ENCODE data around the gene USP24. TPM values are rescaled to one million over a fixed set of nuclear protein-coding genes. Genes with fewer than 3 reads are reported as not detected.
A peak's percentile ranks its signal among the peaks of the same experiment; 100 is the strongest.

The USP24 gene
- total RNA-seq, 2 donors from 2014 or later = 33.5 to 35.2 TPM

DNA sequence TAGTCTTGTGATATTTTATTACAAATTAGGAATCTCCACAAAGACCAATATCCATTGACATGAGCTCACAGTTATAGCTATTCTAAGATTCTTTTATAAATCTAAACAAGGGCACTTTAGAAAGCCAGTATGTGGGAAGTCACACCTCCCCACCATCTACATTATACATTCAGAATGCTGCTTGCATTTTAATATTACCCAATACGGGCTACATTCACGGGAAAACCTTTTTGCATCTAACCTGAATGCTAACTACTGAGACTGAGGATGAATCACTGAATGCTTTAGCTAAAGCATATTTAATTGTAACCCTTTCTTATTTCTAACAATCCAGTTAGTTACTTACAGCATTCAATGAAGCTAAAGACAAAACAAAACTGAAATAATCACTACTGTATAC is 122.7 kb downstream of the USP24 start:
- ATAC-seq (no peak), DNase-seq (no peak)
- intact Hi-C loops (cut with DNase I, micrococcal nuclease) = no loop called here

DNA sequence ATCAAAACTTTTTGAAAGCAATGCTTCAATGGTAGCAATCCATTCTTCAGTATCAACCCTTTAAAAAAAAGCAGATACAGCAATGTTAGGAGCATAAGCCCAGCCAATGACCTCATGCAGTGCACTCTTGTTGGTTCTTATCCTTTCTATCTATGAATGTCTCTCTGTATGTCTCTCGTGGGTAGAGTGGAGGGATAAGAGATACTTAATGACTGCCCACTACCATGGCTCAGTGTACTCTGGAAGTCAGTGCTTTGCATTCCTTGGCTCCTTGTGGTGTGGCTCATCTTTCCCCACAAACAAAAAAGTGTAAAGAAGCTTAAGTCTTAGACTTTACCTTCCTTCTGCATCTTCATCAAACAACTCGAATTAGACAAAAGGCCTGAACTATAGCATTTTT is 125.5 kb downstream of the USP24 start:
- intact Hi-C loops (cut with DNase I, micrococcal nuclease) = no loop called here
- DNase-seq (no peak), ATAC-seq (no peak)

DNA sequence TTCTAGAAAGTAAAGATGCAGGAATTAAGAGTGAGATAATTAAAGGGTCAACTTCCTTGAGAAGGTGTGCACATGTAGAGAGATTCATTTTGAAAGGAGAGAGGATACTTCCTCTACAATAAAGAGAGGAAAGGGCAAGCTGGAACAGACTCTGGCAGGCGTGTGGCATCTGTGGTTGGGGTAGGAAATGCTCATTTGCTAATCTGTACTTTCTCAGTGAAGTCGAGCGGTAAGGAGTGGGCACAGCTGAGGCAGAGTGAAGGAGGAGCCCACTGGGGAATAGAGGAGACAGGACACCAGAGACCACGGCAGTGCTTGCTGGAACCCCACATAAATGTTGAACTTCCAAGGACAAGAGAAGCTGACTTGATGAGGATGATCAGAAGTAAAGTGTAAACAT is 126.8 kb downstream of the USP24 start:
- ATAC-seq (no peak), DNase-seq (no peak)
- intact Hi-C loops (cut with DNase I, micrococcal nuclease) = no loop called here

DNA sequence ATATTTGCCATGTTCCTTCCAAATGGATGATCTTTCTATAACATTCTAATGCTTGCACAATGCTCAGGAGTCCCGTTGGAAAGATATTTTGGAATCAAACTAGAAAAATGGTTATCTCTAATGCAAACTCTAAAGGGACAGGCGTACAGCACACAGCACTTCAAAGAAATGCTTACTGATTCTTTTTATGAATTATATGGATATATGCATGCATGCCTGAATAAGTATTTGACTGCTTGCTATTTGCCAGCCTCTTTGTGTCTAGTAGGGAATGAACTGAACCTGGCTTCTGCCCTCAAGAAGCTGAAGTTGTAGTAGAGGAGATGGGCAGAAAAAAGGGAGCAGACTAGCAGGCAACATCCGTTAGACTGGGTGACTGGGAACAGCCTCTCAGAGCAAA is 127.7 kb downstream of the USP24 start:
- intact Hi-C loops (cut with DNase I, micrococcal nuclease) = no loop called here
- DNase-seq (no peak), ATAC-seq (no peak)

DNA sequence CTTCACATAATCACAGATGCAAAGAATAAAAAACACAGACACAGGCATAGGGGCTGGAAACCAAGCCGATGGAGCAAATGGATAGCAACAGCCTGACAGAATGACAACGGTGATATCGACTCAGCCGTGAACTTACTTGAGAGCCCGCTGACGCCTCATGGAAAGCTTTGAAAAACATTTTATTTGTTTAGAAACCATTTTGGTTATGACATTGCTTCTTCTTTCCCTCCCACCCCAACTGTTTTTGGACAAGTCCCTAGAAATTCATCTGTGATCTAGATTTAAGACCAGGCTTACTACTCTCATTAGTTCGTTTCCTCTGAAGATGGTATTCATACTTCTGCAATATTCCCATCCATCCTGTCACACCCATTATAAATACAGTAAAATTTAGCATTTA is 130.9 kb downstream of the USP24 start:
- DNase-seq (no peak), ATAC-seq (no peak)
- intact Hi-C loops (cut with DNase I, micrococcal nuclease) = no loop called here

DNA sequence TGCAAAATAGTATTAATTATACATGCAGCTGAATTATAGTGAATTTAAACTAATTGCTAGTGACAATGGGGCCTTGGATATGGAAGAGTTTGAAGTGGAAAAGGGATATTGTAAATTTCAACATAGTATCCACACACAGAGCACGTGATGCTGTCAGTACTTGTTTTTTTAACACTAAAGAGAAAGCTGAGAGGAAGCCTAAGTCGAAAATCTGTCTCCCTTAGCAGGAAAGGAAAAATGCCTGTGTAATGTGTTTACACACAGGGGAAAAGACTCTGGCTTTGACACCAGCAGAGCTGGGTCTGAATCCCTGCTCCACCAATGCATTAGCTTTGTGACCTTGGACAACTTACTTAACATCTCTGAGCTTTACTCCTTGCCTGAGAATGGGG is 133.3 kb downstream of the USP24 start:
- DNase-seq (no peak), ATAC-seq (no peak)
- intact Hi-C loops (cut with DNase I, micrococcal nuclease) = no loop called here

DNA sequence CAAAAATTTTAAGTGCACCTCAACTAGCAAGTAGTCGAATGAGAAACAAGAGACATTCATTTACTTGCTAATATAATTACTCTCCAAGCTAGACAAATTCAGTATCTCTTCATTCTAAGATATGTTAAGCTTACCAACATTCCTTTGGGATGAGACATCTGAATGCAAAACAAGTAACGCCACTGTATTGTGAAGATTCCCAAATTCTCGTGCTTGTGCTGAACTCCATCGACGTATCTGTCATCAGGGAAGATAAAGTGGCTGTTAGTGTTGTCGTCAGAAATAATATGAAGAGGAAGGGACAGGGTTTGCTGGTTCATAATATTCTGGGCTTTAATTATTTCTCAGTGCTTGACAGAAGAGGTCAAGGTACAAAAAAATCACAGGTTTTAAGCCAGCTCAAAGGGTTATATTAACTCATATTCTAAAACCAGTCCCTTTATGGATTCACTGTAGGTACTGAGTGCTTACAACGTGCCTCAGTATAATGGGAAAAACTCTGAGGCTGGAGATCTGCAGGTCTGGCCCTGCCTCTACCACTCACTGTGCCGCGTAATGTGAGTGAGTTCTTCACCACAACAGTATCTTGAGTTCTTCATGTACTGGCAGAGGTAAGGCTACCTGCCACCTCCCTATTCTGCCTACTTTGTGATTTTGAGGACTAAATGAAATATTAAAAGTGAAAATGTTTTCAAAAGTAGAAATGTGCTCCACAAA is 133.8 kb downstream of the USP24 start:
- DNase-seq = no peak
- ATAC-seq = no peak
- intact Hi-C loops (cut with DNase I, micrococcal nuclease) = no loop called here

DNA sequence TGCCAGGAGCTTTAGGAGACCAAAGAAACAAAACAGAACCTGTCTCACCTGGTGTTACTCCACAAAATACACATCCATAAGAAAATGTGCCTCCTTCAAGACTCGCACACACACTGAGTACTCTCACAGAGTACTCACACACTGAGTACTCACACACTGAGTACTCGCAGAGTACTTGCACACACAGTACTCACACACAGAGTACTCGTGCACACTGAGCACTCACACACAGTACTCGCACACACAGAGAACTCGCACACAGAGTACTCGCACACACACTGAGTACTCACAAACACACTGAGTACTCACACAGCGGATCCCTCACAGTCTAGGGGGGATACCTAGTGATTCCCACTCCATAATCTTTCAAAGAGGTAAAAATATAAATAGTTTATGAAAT is 135.5 kb downstream of the USP24 start:
- no peak for ATAC-seq
- intact Hi-C loops (cut with DNase I, micrococcal nuclease) = no loop called here
- no peak for DNase-seq

DNA sequence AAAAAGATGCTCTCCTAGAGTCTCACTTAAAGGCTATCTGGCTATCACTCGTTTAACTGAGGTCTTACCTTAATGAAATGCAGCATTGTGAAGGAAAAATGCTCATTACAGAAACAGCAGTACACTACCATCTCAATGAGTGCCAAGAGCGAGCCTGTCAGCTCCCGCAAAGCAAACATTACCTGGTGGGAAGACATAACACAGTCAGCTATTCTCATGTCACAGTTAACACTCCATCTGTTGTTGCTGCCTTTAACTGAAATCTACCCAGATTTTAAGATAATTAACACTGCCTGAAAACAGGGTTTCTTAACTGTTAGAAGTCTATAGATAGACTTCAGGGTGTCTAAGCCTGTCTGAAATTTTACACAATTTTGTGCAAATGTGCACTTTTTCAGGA is 136.7 kb downstream of the USP24 start:
- intact Hi-C loops (cut with DNase I, micrococcal nuclease) = no loop called here
- DNase-seq (no peak), ATAC-seq (no peak)

DNA sequence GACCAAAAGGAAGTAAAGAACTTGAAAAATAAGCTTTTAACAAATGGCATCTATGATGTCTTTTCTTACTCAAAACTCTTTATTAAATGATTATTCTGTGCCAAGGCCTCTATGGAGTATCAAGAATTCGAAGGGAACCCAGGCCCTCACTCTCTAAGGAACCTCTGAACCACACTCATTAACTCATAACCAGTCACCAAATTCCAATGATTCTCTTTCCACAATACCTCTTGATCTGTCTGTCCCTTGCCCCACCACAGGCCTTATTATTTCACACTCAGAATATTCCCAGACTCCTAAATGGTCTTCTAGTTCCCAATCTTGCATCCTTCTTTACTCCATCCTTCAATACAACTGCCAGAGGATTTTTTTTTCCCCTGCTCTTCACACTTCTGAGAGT is 138.8 kb downstream of the USP24 start:
- intact Hi-C loops (cut with DNase I, micrococcal nuclease) = no loop called here
- no peak for ATAC-seq
- no peak for DNase-seq

DNA sequence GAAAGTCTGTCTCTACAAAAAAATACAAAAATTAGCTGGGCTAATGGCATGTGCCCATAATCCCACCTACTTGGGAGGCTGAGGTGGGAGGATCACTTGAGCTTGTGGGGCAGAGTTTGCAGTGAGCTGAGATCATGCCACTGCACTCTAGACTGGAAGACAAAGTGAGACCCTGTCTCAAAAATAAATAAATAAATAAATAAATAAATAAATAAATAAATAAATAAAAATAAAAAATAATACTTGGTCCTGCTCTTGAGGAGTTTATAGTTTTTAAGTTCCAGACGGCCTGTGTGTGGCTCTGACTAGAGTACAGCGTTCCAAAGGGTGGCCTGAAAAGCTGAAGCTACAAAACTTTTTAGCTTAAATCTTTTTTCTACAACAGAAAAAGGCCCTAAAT is 140.7 kb downstream of the USP24 start:
- ATAC-seq (no peak), DNase-seq (no peak)
- intact Hi-C loops (cut with DNase I, micrococcal nuclease) = no loop called here

DNA sequence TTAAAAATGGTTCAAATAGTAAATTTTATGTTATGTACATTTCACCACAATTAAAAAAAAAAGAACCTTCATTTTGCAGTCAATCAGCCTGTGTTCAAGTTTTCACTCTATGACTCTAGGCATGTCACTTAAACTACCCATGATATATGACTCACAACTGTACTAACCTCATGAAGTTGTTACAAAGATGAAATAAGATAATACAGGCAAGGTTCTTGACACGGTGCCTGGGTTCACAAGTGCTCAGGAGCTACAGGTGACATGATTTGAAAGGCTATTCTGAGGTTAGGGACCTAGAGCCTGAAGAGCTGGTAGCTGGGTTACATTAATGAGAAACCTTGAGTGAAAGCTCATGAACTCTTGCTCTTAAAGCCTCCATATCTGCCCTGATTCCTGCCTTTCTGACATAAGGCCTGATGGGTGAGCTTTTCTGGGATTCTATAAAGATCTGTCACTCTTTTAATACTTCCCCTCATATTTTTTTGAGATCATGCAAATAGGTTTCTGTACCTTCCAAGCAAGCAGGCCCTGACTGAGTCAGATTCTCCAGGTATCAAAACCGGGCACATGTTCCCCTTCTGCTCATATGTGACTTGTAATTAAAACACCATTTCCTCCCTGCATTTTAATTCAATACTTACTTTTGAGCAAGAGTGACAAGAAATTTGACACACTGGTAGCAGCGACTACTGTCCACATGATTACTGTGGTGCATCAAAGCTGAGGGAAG is 141.8 kb downstream of the USP24 start:
- no peak for ATAC-seq
- intact Hi-C loops (cut with DNase I, micrococcal nuclease) = no loop called here
- DNase-seq = no peak

DNA sequence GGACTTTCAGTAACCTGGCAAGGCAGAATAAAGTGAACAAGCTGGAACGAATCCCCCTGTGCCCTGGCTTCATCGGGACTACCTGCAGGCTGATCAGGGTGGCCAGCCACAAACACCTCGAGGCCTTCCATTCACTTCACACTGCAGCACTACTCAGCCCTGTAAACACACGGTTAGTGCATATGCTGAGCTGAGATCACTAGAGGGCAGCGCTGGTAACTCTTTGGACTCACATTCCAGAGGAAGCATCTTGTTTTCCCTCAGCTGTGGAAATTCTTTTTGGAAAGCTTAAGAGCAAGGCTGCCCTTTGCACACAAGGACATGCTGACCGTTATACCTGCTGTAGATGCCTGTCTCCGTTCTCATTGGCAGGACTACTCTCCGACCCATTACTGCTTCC is 143.7 kb downstream of the USP24 start:
- no peak for DNase-seq

DNA sequence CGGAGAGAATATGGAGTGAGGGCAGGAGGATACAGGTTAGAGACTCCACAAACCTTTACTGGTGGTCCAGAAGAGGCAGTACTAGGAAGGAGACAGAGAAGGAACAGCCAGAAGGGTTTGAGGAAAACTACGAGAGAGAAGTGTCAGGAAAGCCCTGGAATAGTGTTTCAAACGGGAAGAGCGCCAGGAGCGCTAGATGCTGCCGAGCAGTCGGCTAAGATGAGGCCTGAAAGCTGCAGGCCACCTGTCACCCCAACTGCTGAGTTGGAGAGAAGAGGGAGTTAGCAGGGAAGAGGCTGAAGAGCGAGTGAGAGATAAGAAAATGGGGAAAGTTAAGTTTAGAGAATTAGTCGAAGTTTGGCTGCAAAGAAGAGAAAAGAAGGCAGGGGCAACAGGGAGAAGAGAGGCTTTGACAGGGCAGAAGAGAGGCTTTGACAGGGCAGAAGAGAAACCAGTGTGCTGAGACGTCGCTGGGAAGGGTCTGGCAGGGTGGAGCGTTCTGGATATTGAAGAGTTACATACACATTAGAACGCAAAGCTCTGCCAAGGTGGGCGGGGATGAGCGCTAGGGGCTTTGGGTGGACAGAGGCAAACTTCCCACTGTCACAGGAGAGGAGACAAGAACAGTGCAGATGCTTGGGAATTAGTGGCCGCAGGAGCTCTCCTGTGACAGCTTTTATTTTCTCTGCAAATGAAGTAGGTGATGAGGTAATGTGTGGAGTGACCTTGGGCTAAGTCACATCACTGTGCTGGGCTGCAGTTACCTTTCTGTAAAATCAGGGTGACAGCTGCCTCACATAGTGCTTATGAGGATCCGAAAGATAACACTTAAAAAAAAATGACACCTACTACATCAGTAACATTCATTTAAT is 144.6 kb downstream of the USP24 start:
- DNase-seq (no peak), ATAC-seq (no peak)
- intact Hi-C loops (cut with DNase I, micrococcal nuclease) = no loop called here

More for the DNA sequence above, 143.7 kb downstream of the USP24 start:
- ATAC-seq = peak; percentile 64
- intact Hi-C loops (cut with DNase I, micrococcal nuclease) = no loop called here

DNA sequence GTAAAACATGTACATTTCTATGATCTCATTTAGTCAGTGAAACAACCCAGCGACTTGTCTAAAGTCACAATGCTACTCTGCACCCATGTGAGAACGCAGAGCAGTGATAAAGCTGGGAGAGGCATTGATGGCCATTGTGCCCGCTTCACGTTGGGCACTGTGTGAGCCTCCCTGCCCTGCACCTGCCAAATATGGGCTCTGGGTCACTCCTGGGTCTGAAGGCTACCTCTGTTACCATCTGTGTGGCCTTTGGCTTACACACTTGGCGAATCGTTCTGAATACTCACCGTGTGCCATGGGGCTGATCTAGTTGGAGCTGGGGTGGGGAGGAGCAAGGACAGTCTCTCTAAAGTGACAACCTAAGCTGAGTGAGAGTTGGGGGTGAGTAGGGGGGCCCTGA is 145.9 kb downstream of the USP24 start:
- ATAC-seq (no peak), DNase-seq (no peak)
- intact Hi-C loops (cut with DNase I, micrococcal nuclease) = no loop called here

DNA sequence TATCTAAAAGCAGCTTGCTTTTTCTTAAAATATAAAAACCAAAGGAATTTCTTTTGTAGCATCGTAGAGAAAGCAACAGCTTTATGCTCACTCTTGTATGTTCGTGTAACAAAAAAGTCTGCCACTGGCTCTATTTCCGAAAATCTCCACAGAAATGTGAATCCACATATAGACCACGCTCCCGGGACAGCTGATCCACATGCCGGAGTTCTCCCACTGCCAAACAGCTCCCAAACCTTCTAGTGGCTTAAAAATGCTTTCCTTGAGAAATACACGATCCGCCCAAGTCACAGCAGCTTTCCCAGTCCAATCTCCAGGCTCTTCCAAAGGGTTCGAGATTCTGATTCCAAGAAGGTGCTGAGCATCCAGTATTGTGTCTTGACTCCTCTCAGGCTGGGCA is 146.5 kb downstream of the USP24 start:
- intact Hi-C loops (cut with DNase I, micrococcal nuclease) = no loop called here
- ATAC-seq (no peak), DNase-seq (no peak)

DNA sequence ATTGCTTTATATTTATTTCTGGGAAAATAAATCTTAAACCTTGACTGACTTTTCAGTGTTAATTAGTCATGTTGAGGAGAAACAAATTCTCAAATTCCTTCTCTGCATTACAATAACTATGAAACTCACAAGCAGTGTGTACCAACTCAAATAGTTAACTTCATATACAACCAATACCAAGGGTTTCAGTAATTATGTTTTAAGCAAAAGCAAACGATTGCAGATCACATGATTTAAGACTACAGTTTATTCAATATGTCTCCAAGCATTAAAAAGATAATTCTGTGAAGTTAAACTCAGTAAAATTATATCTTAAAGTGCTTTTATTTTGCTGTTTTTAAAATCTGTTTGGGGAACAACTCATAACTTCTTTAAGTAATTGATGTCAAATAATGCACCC is 147.2 kb downstream of the USP24 start:
- intact Hi-C loops (cut with DNase I, micrococcal nuclease) = no loop called here
- DNase-seq (no peak), ATAC-seq (no peak)

DNA sequence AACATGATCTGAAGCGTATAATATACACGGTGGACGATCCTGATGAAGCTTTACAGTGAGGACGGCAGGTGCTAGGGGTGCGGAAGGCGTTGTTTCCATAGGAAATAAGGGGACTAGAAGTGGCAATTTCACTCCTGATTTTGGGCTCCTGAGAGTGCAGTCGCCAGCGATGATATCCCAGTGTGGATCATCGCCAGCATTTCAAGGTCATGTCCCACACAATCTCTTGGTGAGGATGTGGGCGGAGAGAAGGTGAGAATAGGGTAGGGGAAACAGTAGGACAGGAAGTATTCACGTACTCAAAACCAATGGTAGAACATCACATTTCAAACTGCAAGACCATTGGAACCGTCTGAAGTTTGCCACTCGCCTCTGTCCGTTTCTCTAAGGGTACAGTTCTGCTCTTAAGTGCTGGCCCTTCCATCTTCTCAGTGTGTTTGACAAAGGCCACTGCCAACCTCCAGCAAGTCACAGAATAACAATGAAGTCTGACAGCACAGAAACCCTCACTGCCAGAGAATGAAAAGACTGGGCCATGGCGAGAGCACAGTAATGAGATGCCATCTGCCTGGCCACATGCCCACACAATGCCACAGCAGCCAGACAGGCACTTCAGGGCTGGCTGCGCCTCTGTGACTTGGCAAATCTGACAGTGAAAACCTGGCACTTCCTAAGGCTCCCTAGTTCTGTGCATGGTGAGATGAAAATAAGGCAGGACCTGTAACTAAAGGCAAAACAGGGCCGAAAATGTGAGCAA is 148.0 kb downstream of the USP24 start:
- ATAC-seq (no peak), DNase-seq (no peak)
- intact Hi-C loops (cut with DNase I, micrococcal nuclease) = no loop called here

DNA sequence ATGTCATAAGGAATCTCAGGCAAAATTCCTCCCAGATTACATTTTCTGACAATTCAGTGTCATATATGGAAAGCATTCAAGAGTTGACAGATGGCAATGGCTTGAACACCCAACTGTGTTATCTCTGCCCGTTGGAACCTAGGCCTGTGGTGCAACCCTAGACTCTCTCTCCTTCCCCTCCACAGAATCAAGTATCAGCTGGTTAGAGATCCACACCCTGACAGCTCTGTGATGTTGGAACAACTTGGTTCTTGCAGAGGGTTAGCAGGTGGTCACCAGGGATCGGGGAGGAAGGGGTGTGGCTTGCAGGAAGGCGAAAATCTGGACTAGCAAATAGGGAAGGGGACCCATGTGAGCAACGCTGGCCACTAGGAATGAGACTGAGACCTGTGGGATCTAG is 149.5 kb downstream of the USP24 start:
- intact Hi-C loops (cut with DNase I, micrococcal nuclease) = no loop called here
- no peak for DNase-seq
- no peak for ATAC-seq

Data from left colon (tissue), 2 donors.